Naive thymus-derived CD4-positive, alpha-beta T cell (primary cell): ENCODE results near the gene UBR3. TPM values are rescaled to one million over a fixed set of nuclear protein-coding genes. Genes with fewer than 3 reads are reported as not detected.

ENCODE experiments used
- ATAC-seq: fragments of 150-1000 bp; cut with Tn5 transposase; 2 replicates; pipeline ENCODE4 v1.10.0; 2021; ENCODE audit warnings: mild to moderate bottlenecking, moderate library complexity
- CTCF ChIA-PET: fragments of 350-600 bp; sonication (Branson Sonifier 250); formaldehyde crosslinking; loops from one replicate; lab custom pipeline; 2021; ENCODE audit warnings: antibody characterized with exemption; lab: Charles Lee
- POLR2A ChIA-PET: fragments of 350-600 bp; sonication (Branson Sonifier 250); formaldehyde crosslinking; loops from one replicate; lab custom pipeline; 2021; ENCODE audit warnings: antibody characterized with exemption, inconsistent platforms; lab: Charles Lee
- DNase-seq, 9 donors: peaks; one replicate each; pipeline versions ENCODE4 v3.0.0 to v3.0.0-alpha.2; 2020 to 2022; ENCODE audit warnings: mixed read lengths in 1 of 9
- H3K27ac ChIP-seq: one replicate; pipeline ENCODE4 v1.7.0; 2013; ENCODE audit warnings: mild to moderate bottlenecking, low read depth, low read length, moderate library complexity
- H3K27me3 ChIP-seq, 2 donors: one replicate each; pipeline ENCODE4 v1.7.0; 2013; ENCODE audit warnings: low read length in 2 of 2, mild to moderate bottlenecking in 2 of 2, moderate library complexity in 2 of 2; ENCODE audit not compliant: control insufficient read depth in 2 of 2, insufficient read depth in 2 of 2
- H3K36me3 ChIP-seq, 3 experiments: 1 replicate in 2 of 3; 2 replicates in 1 of 3; pipeline ENCODE4 v1.7.0; 2013; ENCODE audit warnings: low read length in 3 of 3, mild to moderate bottlenecking in 3 of 3, moderate library complexity in 1 of 3; ENCODE audit not compliant: insufficient read depth in 3 of 3, control insufficient read depth in 2 of 3
- H3K4me1 ChIP-seq, 2 donors: one replicate each; pipeline ENCODE4 v1.7.0; 2013; ENCODE audit warnings: low read length in 2 of 2, mild to moderate bottlenecking in 2 of 2, moderate library complexity in 1 of 2; ENCODE audit not compliant: control insufficient read depth in 2 of 2, insufficient read depth in 2 of 2
- H3K4me3 ChIP-seq: 2 replicates; pipeline ENCODE4 v1.7.0; 2013; ENCODE audit warnings: mild to moderate bottlenecking, low read length
- H3K9me3 ChIP-seq, 3 experiments: 1 replicate in 2 of 3; 2 replicates in 1 of 3; pipeline ENCODE4 v1.7.0; 2013; ENCODE audit warnings: low read length in 3 of 3; ENCODE audit not compliant: control insufficient read depth in 2 of 3
- H3K27ac Mint-ChIP-seq, 9 donors: one replicate each; pipeline ENCODE4 v1.8.0; 2020 to 2022; ENCODE audit warnings: mixed read lengths in 9 of 9, mild to moderate bottlenecking in 8 of 9, moderate library complexity in 5 of 9, inconsistent platforms in 2 of 9
- H3K27me3 Mint-ChIP-seq, 5 donors: one replicate each; pipeline ENCODE4 v1.8.0; 2021 to 2022; ENCODE audit warnings: mixed read lengths in 5 of 5, mild to moderate bottlenecking in 1 of 5
- H3K36me3 Mint-ChIP-seq, 5 donors: one replicate each; pipeline ENCODE4 v1.8.0; 2020 to 2022; ENCODE audit warnings: mixed read lengths in 5 of 5, mild to moderate bottlenecking in 3 of 5, inconsistent platforms in 1 of 5
- H3K4me1 Mint-ChIP-seq, 7 donors: one replicate each; pipeline ENCODE4 v1.8.0; 2020 to 2022; ENCODE audit warnings: mixed read lengths in 7 of 7, mild to moderate bottlenecking in 3 of 7, inconsistent platforms in 1 of 7
- H3K4me3 Mint-ChIP-seq, 10 donors: one replicate each; pipeline ENCODE4 v1.8.0; 2020 to 2022; ENCODE audit warnings: mild to moderate bottlenecking in 10 of 10, mixed read lengths in 10 of 10, moderate library complexity in 6 of 10, inconsistent platforms in 2 of 10
- H3K9me3 Mint-ChIP-seq, 11 donors: one replicate each; pipeline ENCODE4 v1.8.0; 2020 to 2022; ENCODE audit warnings: mixed read lengths in 11 of 11, mild to moderate bottlenecking in 4 of 11, inconsistent platforms in 1 of 11, moderate library complexity in 1 of 11
- intact Hi-C, 2 donors: fragments of 100-400 bp; cut with micrococcal nuclease; formaldehyde crosslinking; loops; one replicate each; pipeline ENCODE4 v1.15.1; 2023
- polyA plus RNA-seq, 2 donors: library from polyadenylated mRNA; unstranded; fragments of 300-500 nt; fragmentation: Illumina TruSeq; gene quantifications; one replicate each; pipeline ENCODE4 v1.2.3, GENCODE V29; 2021
- total RNA-seq, 6 experiments: library from RNA in 5 of 6; stranded (reverse) in 5 of 6; gene quantifications; 1 replicate in 5 of 6; 2 replicates in 1 of 6; pipeline ENCODE4 v1.2.3 and lab custom pipeline; 2021 to 2026

The UBR3 gene
- total and polyA plus RNA-seq, 7 experiments from 2014 or later = 7.7 to 48.2 (median 39.0) TPM

GRCh38 chr2:170022692-170023091, 195.4 kb downstream of the UBR3 start:
- intact Hi-C loops = no loop called here
- ATAC-seq (no peak), DNase-seq (no peak)
- Histone ChIP-seq H3K9me3 (no peaks in the 10 kb centered on the region), H3K27me3 (no peaks in the 10 kb centered on the region), H3K4me3 (no peak overlapping the region), H3K36me3 (no peaks in the 10 kb centered on the region), H3K4me1 (no peaks in the 10 kb centered on the region), H3K27ac (no peak overlapping the region)
- Mint-ChIP-seq H3K36me3 (peaks cover 0 to 46% (median 17%) of the 10 kb centered on the region in 5 donors), H3K9me3 (no peaks in the 10 kb centered on the region), H3K4me3 (no peak overlapping the region), H3K4me1 (no peaks in the 10 kb centered on the region), H3K27me3 (no peaks in the 10 kb centered on the region), H3K27ac (no peak overlapping the region)
- ChIA-PET POLR2A (no interaction called here), CTCF (interaction anchor here (0.6 kb wide), 1 partner anchor 1486 kb away, joined by 3 read pairs; no protein-coding TSS in a partner anchor)

- H3K9me3 ChIP-seq = no peaks in the 10 kb centered on the region
- CTCF ChIA-PET = no interaction called here
- Mint-ChIP-seq H3K9me3 (no peaks in the 10 kb centered on the region), H3K36me3 (peaks cover 5 to 54% (median 28%) of the 10 kb centered on the region in 5 donors), H3K4me1 (no peaks in the 10 kb centered on the region), H3K4me3 (no peak overlapping the region), H3K27me3 (no peaks in the 10 kb centered on the region), H3K27ac (no peak overlapping the region)
- H3K4me1 ChIP-seq = no peaks in the 10 kb centered on the region
- peaks cover 0 to 2% (median 0%) of the 10 kb centered on the region in 3 experiments for H3K36me3 ChIP-seq
- POLR2A ChIA-PET = no interaction called here
- intact Hi-C loops = no loop called here
- DNase-seq (no peak), ATAC-seq (no peak)
- no peaks in the 10 kb centered on the region for H3K27me3 ChIP-seq
- no peak overlapping the region for H3K4me3 ChIP-seq
- no peak overlapping the region for H3K27ac ChIP-seq
Measured at GRCh38 chr2:170024721-170025120, 197.5 kb downstream of the UBR3 start.

- Mint-ChIP-seq H3K36me3 (peaks cover 5 to 54% (median 31%) of the 10 kb centered on the region in 5 donors), H3K27ac (no peak overlapping the region), H3K27me3 (no peaks in the 10 kb centered on the region), H3K9me3 (no peaks in the 10 kb centered on the region), H3K4me3 (no peak overlapping the region), H3K4me1 (no peaks in the 10 kb centered on the region)
- no peak overlapping the region for H3K27ac ChIP-seq
- intact Hi-C loops = no loop called here
- ATAC-seq = no peak
- H3K36me3 ChIP-seq = peaks cover 0 to 7% (median 0%) of the 10 kb centered on the region in 3 experiments
- H3K9me3 ChIP-seq = no peaks in the 10 kb centered on the region
- no peaks in the 10 kb centered on the region for H3K27me3 ChIP-seq
- DNase-seq = no peak
- ChIA-PET CTCF (no interaction called here), POLR2A (no interaction called here)
- H3K4me1 ChIP-seq = no peaks in the 10 kb centered on the region
- H3K4me3 ChIP-seq = no peak overlapping the region
Measured at GRCh38 chr2:170025223-170025622, 198.0 kb downstream of the UBR3 start.

DNA sequence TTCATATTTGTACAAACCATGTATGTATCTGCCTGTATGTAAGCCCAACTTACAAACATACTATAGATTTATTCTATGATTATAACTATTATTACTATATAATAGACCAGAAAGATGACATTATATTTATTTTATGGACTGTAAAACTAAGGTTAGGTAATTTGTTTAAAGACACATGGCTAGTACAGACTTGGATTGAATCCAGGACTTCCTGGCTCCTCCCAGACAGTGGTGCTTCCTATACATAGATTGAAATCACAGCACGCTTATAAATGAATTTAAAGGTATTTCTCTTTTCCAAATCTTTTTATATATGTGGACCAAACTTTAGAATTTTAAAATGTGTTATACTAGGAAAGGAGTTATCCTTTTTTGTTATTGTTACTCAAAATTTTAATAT, 199.1 kb downstream of the UBR3 start:
- Histone ChIP-seq H3K9me3 (no peaks in the 10 kb centered on the region), H3K4me1 (no peaks in the 10 kb centered on the region), H3K36me3 (peaks cover 0 to 8% (median 0%) of the 10 kb centered on the region in 3 experiments), H3K27ac (no peak overlapping the region), H3K27me3 (no peaks in the 10 kb centered on the region), H3K4me3 (no peak overlapping the region)
- intact Hi-C loops = no loop called here
- Mint-ChIP-seq H3K27me3 (no peaks in the 10 kb centered on the region), H3K27ac (no peak overlapping the region), H3K9me3 (no peaks in the 10 kb centered on the region), H3K4me3 (no peak overlapping the region), H3K4me1 (no peaks in the 10 kb centered on the region), H3K36me3 (peaks cover 5 to 53% (median 37%) of the 10 kb centered on the region in 5 donors)
- POLR2A ChIA-PET = no interaction called here
- DNase-seq = no peak
- ATAC-seq = no peak
- CTCF ChIA-PET = no interaction called here

DNA sequence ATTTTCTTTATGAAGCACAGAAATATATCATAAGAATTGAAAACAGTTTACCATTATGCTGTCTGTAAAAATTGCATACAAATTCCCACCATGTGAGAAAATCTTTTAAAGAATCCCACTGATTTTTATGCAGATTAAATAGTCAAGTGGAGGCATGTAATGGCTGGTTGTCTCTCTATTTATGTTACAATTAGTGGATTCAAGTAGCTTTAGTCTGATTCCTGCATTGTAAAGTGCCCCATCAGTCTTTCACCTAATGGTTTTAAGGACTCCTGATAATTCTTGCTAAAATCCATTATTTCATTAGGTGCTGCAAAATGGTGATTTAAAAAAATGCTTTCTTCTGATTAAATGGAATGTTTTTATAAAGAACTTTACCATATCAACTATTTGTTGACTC, 202.3 kb downstream of the UBR3 start:
- H3K4me1 ChIP-seq = no peaks in the 10 kb centered on the region
- no peak overlapping the region for H3K4me3 ChIP-seq
- H3K4me3 Mint-ChIP-seq = no peak overlapping the region
- H3K4me1 Mint-ChIP-seq = peaks cover 0 to 5% (median 0%) of the 10 kb centered on the region in 7 donors
- CTCF ChIA-PET = no interaction called here
- DNase-seq (no peak), ATAC-seq (no peak)
- H3K27ac Mint-ChIP-seq = no peak overlapping the region
- peaks cover 0 to 8% (median 0%) of the 10 kb centered on the region in 3 experiments for H3K36me3 ChIP-seq
- POLR2A ChIA-PET = no interaction called here
- H3K9me3 Mint-ChIP-seq = no peaks in the 10 kb centered on the region
- no peaks in the 10 kb centered on the region for H3K27me3 Mint-ChIP-seq
- no peaks in the 10 kb centered on the region for H3K9me3 ChIP-seq
- H3K27me3 ChIP-seq = no peaks in the 10 kb centered on the region
- H3K27ac ChIP-seq = no peak overlapping the region
- H3K36me3 Mint-ChIP-seq = peaks cover 5 to 54% (median 41%) of the 10 kb centered on the region in 5 donors
- intact Hi-C loops = no loop called here

- DNase-seq (no peak), ATAC-seq (no peak)
- Mint-ChIP-seq H3K27me3 (no peaks in the 10 kb centered on the region), H3K4me1 (peaks cover 0 to 5% (median 0%) of the 10 kb centered on the region in 7 donors), H3K9me3 (no peaks in the 10 kb centered on the region), H3K27ac (no peak overlapping the region), H3K36me3 (peaks cover 5 to 55% (median 41%) of the 10 kb centered on the region in 5 donors), H3K4me3 (no peak overlapping the region)
- intact Hi-C loops = no loop called here
- Histone ChIP-seq H3K4me1 (no peaks in the 10 kb centered on the region), H3K27ac (no peak overlapping the region), H3K27me3 (no peaks in the 10 kb centered on the region), H3K4me3 (no peak overlapping the region), H3K36me3 (peaks cover 0 to 8% (median 0%) of the 10 kb centered on the region in 3 experiments), H3K9me3 (no peaks in the 10 kb centered on the region)
- ChIA-PET POLR2A (no interaction called here), CTCF (no interaction called here)
Measured at GRCh38 chr2:170030040-170030439, 202.8 kb downstream of the UBR3 start.

- Mint-ChIP-seq H3K9me3 (no peaks in the 10 kb centered on the region), H3K4me1 (peaks cover 0 to 9% (median 0%) of the 10 kb centered on the region in 7 donors), H3K36me3 (peaks cover 5 to 66% (median 50%) of the 10 kb centered on the region in 5 donors), H3K27me3 (no peaks in the 10 kb centered on the region), H3K4me3 (no peak overlapping the region), H3K27ac (no peak overlapping the region)
- ATAC-seq (no peak), DNase-seq (no peak)
- no peaks in the 10 kb centered on the region for H3K9me3 ChIP-seq
- CTCF ChIA-PET = no interaction called here
- intact Hi-C loops = no loop called here
- peaks cover 0 to 8% (median 0%) of the 10 kb centered on the region in 3 experiments for H3K36me3 ChIP-seq
- H3K27me3 ChIP-seq = no peaks in the 10 kb centered on the region
- POLR2A ChIA-PET = no interaction called here
- H3K4me3 ChIP-seq = no peak overlapping the region
- no peaks in the 10 kb centered on the region for H3K4me1 ChIP-seq
- H3K27ac ChIP-seq = no peak overlapping the region
Measured at GRCh38 chr2:170031288-170031687, 204.0 kb downstream of the UBR3 start.
